RWPE2 (cell line): ENCODE data around the gene SMC3.

ENCODE experiments used
- ATAC-seq: fragments of 200-7000 bp; cut with Tn5 transposase; 3 replicates; pipeline ENCODE4 v1.9.1; 2021; ENCODE audit warnings: low read depth
- DNase-seq: peaks from one replicate; pipeline ENCODE4 v3.0.0-alpha.2; 2020; ENCODE audit warnings: low spot score
- H3K27ac ChIP-seq: fragments of 450-650 bp; 2 replicates; pipeline ENCODE4 v1.5.1; 2017; ENCODE audit warnings: mild to moderate bottlenecking; ENCODE audit not compliant: poor library complexity, severe bottlenecking
- H3K27me3 ChIP-seq: fragments of 250-450 bp; sonication (Bioruptor Pico); 2 replicates; pipeline ENCODE4 v1.5.1; 2021; ENCODE audit warnings: mild to moderate bottlenecking, moderate library complexity; ENCODE audit not compliant: insufficient read depth, poor library complexity, severe bottlenecking
- H3K36me3 ChIP-seq: fragments of 250-450 bp; sonication (Bioruptor Pico); 2 replicates; pipeline ENCODE4 v1.5.1; 2020; ENCODE audit warnings: low read depth, mild to moderate bottlenecking, moderate library complexity
- H3K4me1 ChIP-seq: fragments of 250-450 bp; sonication (Bioruptor Pico); 2 replicates; pipeline ENCODE4 v1.5.1; 2021; ENCODE audit warnings: mild to moderate bottlenecking, moderate library complexity; ENCODE audit not compliant: insufficient read depth, poor library complexity, severe bottlenecking
- H3K4me3 ChIP-seq: fragments of 250-450 bp; sonication (Bioruptor Pico); 2 replicates; pipeline ENCODE4 v1.5.1; 2021; ENCODE audit warnings: mild to moderate bottlenecking, moderate library complexity; ENCODE audit not compliant: severe bottlenecking
- H3K9me3 ChIP-seq: fragments of 250-450 bp; sonication (Bioruptor Pico); 2 replicates; pipeline ENCODE4 v1.5.1; 2021; ENCODE audit warnings: mild to moderate bottlenecking, moderate library complexity; ENCODE audit not compliant: severe bottlenecking
- CTCF ChIP-seq: fragments of 450-650 bp; IDR thresholded peaks from one replicate; pipeline ENCODE4 v1.5.1; 2017; ENCODE audit warnings: mild to moderate bottlenecking, moderate library complexity; ENCODE audit not compliant: poor library complexity, severe bottlenecking

Gene SMC3

GRCh38 chr10:110628161-110628560 lies 60.7 kb downstream of the SMC3 start:
- DNase-seq = no peak
- no peak overlapping the region for H3K27ac ChIP-seq
- H3K4me1 ChIP-seq = peaks cover 21% of the 10 kb centered on the region
- no peak for ATAC-seq
- no peak for TF ChIP-seq CTCF
- no peaks in the 10 kb centered on the region for H3K36me3 ChIP-seq
- no peaks in the 10 kb centered on the region for H3K9me3 ChIP-seq
- H3K27me3 ChIP-seq = no peaks in the 10 kb centered on the region
- no peak overlapping the region for H3K4me3 ChIP-seq

GRCh38 chr10:110629680-110630191 lies 62.2 kb downstream of the SMC3 start:
- DNase-seq (peak; percentile 66), ATAC-seq (peak; percentile 93)
- H3K27me3 ChIP-seq = no peaks in the 10 kb centered on the region
- no peaks in the 10 kb centered on the region for H3K36me3 ChIP-seq
- H3K4me1 ChIP-seq = peaks cover 22% of the 10 kb centered on the region
- H3K27ac ChIP-seq = peak overlapping the region; percentile 29
- no peak overlapping the region for H3K4me3 ChIP-seq
- no peak for TF ChIP-seq CTCF
- no peaks in the 10 kb centered on the region for H3K9me3 ChIP-seq

GRCh38 chr10:110631934-110632333 lies 64.4 kb downstream of the SMC3 start:
- no peak overlapping the region for H3K27ac ChIP-seq
- no peak overlapping the region for H3K4me3 ChIP-seq
- TF ChIP-seq CTCF = no peak
- H3K9me3 ChIP-seq = no peaks in the 10 kb centered on the region
- H3K27me3 ChIP-seq = no peaks in the 10 kb centered on the region
- H3K36me3 ChIP-seq = no peaks in the 10 kb centered on the region
- no peak for ATAC-seq
- no peak for DNase-seq
- H3K4me1 ChIP-seq = peaks cover 22% of the 10 kb centered on the region

- no peaks in the 10 kb centered on the region for H3K27me3 ChIP-seq
- DNase-seq (no peak), ATAC-seq (peak; percentile 67)
- no peak overlapping the region for H3K27ac ChIP-seq
- peaks cover 22% of the 10 kb centered on the region for H3K4me1 ChIP-seq
- no peak overlapping the region for H3K4me3 ChIP-seq
- H3K9me3 ChIP-seq = no peaks in the 10 kb centered on the region
- no peak for TF ChIP-seq CTCF
- H3K36me3 ChIP-seq = no peaks in the 10 kb centered on the region
Measured at GRCh38 chr10:110632591-110633215, 65.2 kb downstream of the SMC3 start.

GRCh38 chr10:110634527-110635209 lies 67.2 kb downstream of the SMC3 start:
- no peaks in the 10 kb centered on the region for H3K27me3 ChIP-seq
- peaks cover 16% of the 10 kb centered on the region for H3K4me1 ChIP-seq
- no peak for TF ChIP-seq CTCF
- H3K36me3 ChIP-seq = no peaks in the 10 kb centered on the region
- no peak for ATAC-seq
- no peak overlapping the region for H3K4me3 ChIP-seq
- DNase-seq = no peak
- no peak overlapping the region for H3K27ac ChIP-seq
- no peaks in the 10 kb centered on the region for H3K9me3 ChIP-seq
